ENCODE data around the gene PARP3.
"Not testable (repeated sequence)": the region's sequence is repeated elsewhere in the genome, so short reads cannot be mapped to it uniquely, and the experiment has no call there.

The PARP3 gene

GRCh38 chr3:51921081-51921578 lies 21.0 kb upstream of the PARP3 start:
- peaks cover 0 to 2% of the 10 kb centered on the region in 2 donors for H3K27me3 ChIP-seq (ENCODE audit: control insufficient read depth in 1 of 2, insufficient read depth in 2 of 2, low read length in 2 of 2)
- H3K36me3 ChIP-seq (ENCODE audit: control insufficient read depth in 2 of 2, insufficient read depth in 2 of 2, low read length in 2 of 2) = no peaks in the 10 kb centered on the region

GRCh38 chr3:51927061-51927977 lies 14.8 kb upstream of the PARP3 start:
- Histone ChIP-seq H3K36me3 (ENCODE audit: control insufficient read depth in 2 of 2, insufficient read depth in 2 of 2, low read length in 2 of 2) (no peaks in the 10 kb centered on the region), H3K27me3 (ENCODE audit: control insufficient read depth in 1 of 2, insufficient read depth in 2 of 2, low read length in 2 of 2) (no peaks in the 10 kb centered on the region), H3K27ac (ENCODE audit: low read length) (no peak overlapping the region), H3K4me3 (ENCODE audit: low read length in 2 of 2) (no peak overlapping the region), H3K4me1 (ENCODE audit: control insufficient read depth, insufficient read depth, low read length) (no peaks in the 10 kb centered on the region), H3K9me3 (ENCODE audit: control insufficient read depth in 2 of 2, low read length in 2 of 2) (no peaks in the 10 kb centered on the region), H3K9ac (ENCODE audit: low read length in 2 of 2) (no peak overlapping the region)

More at GRCh38 chr3:51921081-51921578, 21.0 kb upstream of the PARP3 start:
- Histone ChIP-seq H3K9ac (ENCODE audit: low read length in 2 of 2) (no peak overlapping the region), H3K9me3 (ENCODE audit: control insufficient read depth in 2 of 2, low read length in 2 of 2) (no peaks in the 10 kb centered on the region), H3K27ac (ENCODE audit: low read length) (no peak overlapping the region), H3K4me1 (ENCODE audit: control insufficient read depth, insufficient read depth, low read length) (no peaks in the 10 kb centered on the region), H3K4me3 (ENCODE audit: low read length in 2 of 2) (no peak overlapping the region)

GRCh38 chr3:51928438-51928837 lies 13.7 kb upstream of the PARP3 start:
- no peak overlapping the region for H3K9ac ChIP-seq (ENCODE audit: low read length in 2 of 2)
- H3K27ac ChIP-seq (ENCODE audit: low read length) = no peak overlapping the region
- H3K36me3 ChIP-seq (ENCODE audit: control insufficient read depth in 2 of 2, insufficient read depth in 2 of 2, low read length in 2 of 2) = peaks cover 0 to 5% of the 10 kb centered on the region in 2 donors
- H3K4me1 ChIP-seq (ENCODE audit: control insufficient read depth, insufficient read depth, low read length) = no peaks in the 10 kb centered on the region
- H3K9me3 ChIP-seq (ENCODE audit: control insufficient read depth in 2 of 2, low read length in 2 of 2) = no peaks in the 10 kb centered on the region
- H3K4me3 ChIP-seq (ENCODE audit: low read length in 2 of 2) = no peak overlapping the region
- H3K27me3 ChIP-seq (ENCODE audit: control insufficient read depth in 1 of 2, insufficient read depth in 2 of 2, low read length in 2 of 2) = no peaks in the 10 kb centered on the region

- not testable (repeated sequence) for H3K36me3 ChIP-seq (ENCODE audit: control insufficient read depth in 2 of 2, insufficient read depth in 2 of 2, low read length in 2 of 2); H3K4me3 ChIP-seq (ENCODE audit: low read length in 2 of 2); H3K27ac ChIP-seq (ENCODE audit: low read length); H3K9ac ChIP-seq (ENCODE audit: low read length in 2 of 2); H3K4me1 ChIP-seq (ENCODE audit: control insufficient read depth, insufficient read depth, low read length); H3K9me3 ChIP-seq (ENCODE audit: control insufficient read depth in 2 of 2, low read length in 2 of 2); H3K27me3 ChIP-seq (ENCODE audit: control insufficient read depth in 1 of 2, insufficient read depth in 2 of 2, low read length in 2 of 2)
These were observed 13.2 kb upstream of the PARP3 start for GRCh38 chr3:51928981-51929380.

- no peak overlapping the region for H3K9ac ChIP-seq (ENCODE audit: low read length in 2 of 2)
- H3K27me3 ChIP-seq (ENCODE audit: control insufficient read depth in 1 of 2, insufficient read depth in 2 of 2, low read length in 2 of 2) = no peaks in the 10 kb centered on the region
- H3K4me3 ChIP-seq (ENCODE audit: low read length in 2 of 2) = no peak overlapping the region
- no peaks in the 10 kb centered on the region for H3K4me1 ChIP-seq (ENCODE audit: control insufficient read depth, insufficient read depth, low read length)
- no peak overlapping the region for H3K27ac ChIP-seq (ENCODE audit: low read length)
- H3K9me3 ChIP-seq (ENCODE audit: control insufficient read depth in 2 of 2, low read length in 2 of 2) = no peaks in the 10 kb centered on the region
- peaks cover 8 to 14% of the 10 kb centered on the region in 2 donors for H3K36me3 ChIP-seq (ENCODE audit: control insufficient read depth in 2 of 2, insufficient read depth in 2 of 2, low read length in 2 of 2)
These were observed 12.7 kb upstream of the PARP3 start for GRCh38 chr3:51929420-51930003.

GRCh38 chr3:51930439-51930838 lies 11.7 kb upstream of the PARP3 start:
- no peaks in the 10 kb centered on the region for H3K4me1 ChIP-seq (ENCODE audit: control insufficient read depth, insufficient read depth, low read length)
- no peak overlapping the region for H3K4me3 ChIP-seq (ENCODE audit: low read length in 2 of 2)
- no peak overlapping the region for H3K27ac ChIP-seq (ENCODE audit: low read length)
- no peak overlapping the region for H3K9ac ChIP-seq (ENCODE audit: low read length in 2 of 2)
- H3K9me3 ChIP-seq (ENCODE audit: control insufficient read depth in 2 of 2, low read length in 2 of 2) = no peaks in the 10 kb centered on the region
- no peaks in the 10 kb centered on the region for H3K27me3 ChIP-seq (ENCODE audit: control insufficient read depth in 1 of 2, insufficient read depth in 2 of 2, low read length in 2 of 2)
- peaks cover 16 to 22% of the 10 kb centered on the region in 2 donors for H3K36me3 ChIP-seq (ENCODE audit: control insufficient read depth in 2 of 2, insufficient read depth in 2 of 2, low read length in 2 of 2)

GRCh38 chr3:51931756-51932155 lies 10.4 kb upstream of the PARP3 start:
- no peak overlapping the region for H3K4me3 ChIP-seq (ENCODE audit: low read length in 2 of 2)
- no peaks in the 10 kb centered on the region for H3K4me1 ChIP-seq (ENCODE audit: control insufficient read depth, insufficient read depth, low read length)
- H3K9ac ChIP-seq (ENCODE audit: low read length in 2 of 2) = no peak overlapping the region
- no peak overlapping the region for H3K27ac ChIP-seq (ENCODE audit: low read length)
- no peaks in the 10 kb centered on the region for H3K27me3 ChIP-seq (ENCODE audit: control insufficient read depth in 1 of 2, insufficient read depth in 2 of 2, low read length in 2 of 2)
- peaks cover 22 to 32% of the 10 kb centered on the region in 2 donors for H3K36me3 ChIP-seq (ENCODE audit: control insufficient read depth in 2 of 2, insufficient read depth in 2 of 2, low read length in 2 of 2)
- H3K9me3 ChIP-seq (ENCODE audit: control insufficient read depth in 2 of 2, low read length in 2 of 2) = no peaks in the 10 kb centered on the region

GRCh38 chr3:51932471-51933370 lies 9.4 kb upstream of the PARP3 start:
- H3K4me1 ChIP-seq (ENCODE audit: control insufficient read depth, insufficient read depth, low read length) = no peaks in the 10 kb centered on the region
- H3K27me3 ChIP-seq (ENCODE audit: control insufficient read depth in 1 of 2, insufficient read depth in 2 of 2, low read length in 2 of 2) = no peaks in the 10 kb centered on the region
- no peaks in the 10 kb centered on the region for H3K9me3 ChIP-seq (ENCODE audit: control insufficient read depth in 2 of 2, low read length in 2 of 2)
- H3K9ac ChIP-seq (ENCODE audit: low read length in 2 of 2) = no peak overlapping the region
- H3K27ac ChIP-seq (ENCODE audit: low read length) = no peak overlapping the region
- no peak overlapping the region for H3K4me3 ChIP-seq (ENCODE audit: low read length in 2 of 2)
- H3K36me3 ChIP-seq (ENCODE audit: control insufficient read depth in 2 of 2, insufficient read depth in 2 of 2, low read length in 2 of 2) = peaks cover 25 to 41% of the 10 kb centered on the region in 2 donors

GRCh38 chr3:51933471-51934138 lies 8.6 kb upstream of the PARP3 start:
- H3K36me3 ChIP-seq (ENCODE audit: control insufficient read depth in 2 of 2, insufficient read depth in 2 of 2, low read length in 2 of 2) = peaks cover 30 to 45% of the 10 kb centered on the region in 2 donors
- no peaks in the 10 kb centered on the region for H3K9me3 ChIP-seq (ENCODE audit: control insufficient read depth in 2 of 2, low read length in 2 of 2)
- H3K27ac ChIP-seq (ENCODE audit: low read length) = no peak overlapping the region
- H3K4me1 ChIP-seq (ENCODE audit: control insufficient read depth, insufficient read depth, low read length) = no peaks in the 10 kb centered on the region
- H3K4me3 ChIP-seq (ENCODE audit: low read length in 2 of 2) = no peak overlapping the region
- no peak overlapping the region for H3K9ac ChIP-seq (ENCODE audit: low read length in 2 of 2)
- no peaks in the 10 kb centered on the region for H3K27me3 ChIP-seq (ENCODE audit: control insufficient read depth in 1 of 2, insufficient read depth in 2 of 2, low read length in 2 of 2)

Data from stomach smooth muscle (tissue), 2 donors.